Thymus (tissue), 11 donors: ENCODE data around the gene CIB4. TPM values are rescaled to one million over a fixed set of nuclear protein-coding genes. Genes with fewer than 3 reads are reported as not detected.

Experiments
- DNase-seq, 9 donors: peaks; one replicate each; pipeline ENCODE4 v3.0.0-alpha.2; 2013; ENCODE audit warnings: low spot score in 9 of 9, low read depth in 6 of 9, missing footprints in 1 of 9
- H3K27ac ChIP-seq, 2 donors: one replicate each; pipeline ENCODE4 v1.5.1; 2013; ENCODE audit warnings: control low read depth in 1 of 2, low read depth in 1 of 2, low read length in 1 of 2, mild to moderate bottlenecking in 1 of 2, moderate library complexity in 1 of 2
- H3K27me3 ChIP-seq, 2 donors: one replicate each; pipeline ENCODE4 v1.5.1; 2013; ENCODE audit warnings: low read length in 1 of 2; ENCODE audit not compliant: control insufficient read depth in 2 of 2, insufficient read depth in 1 of 2
- H3K36me3 ChIP-seq, 2 donors: one replicate each; pipeline ENCODE4 v1.5.1; 2013; ENCODE audit warnings: low read length in 1 of 2, mild to moderate bottlenecking in 1 of 2, moderate library complexity in 1 of 2; ENCODE audit not compliant: control insufficient read depth in 2 of 2, insufficient read depth in 2 of 2
- H3K4me1 ChIP-seq, 2 donors: one replicate each; pipeline ENCODE4 v1.5.1; 2013; ENCODE audit warnings: low read length in 2 of 2; ENCODE audit not compliant: control insufficient read depth in 2 of 2, insufficient read depth in 2 of 2
- H3K4me3 ChIP-seq, 2 donors: one replicate each; pipeline ENCODE4 v1.5.1; 2013; ENCODE audit warnings: low read length in 2 of 2, control low read depth in 1 of 2, mild to moderate bottlenecking in 1 of 2
- H3K9me3 ChIP-seq, 2 donors: one replicate each; pipeline ENCODE4 v1.5.1; 2013; ENCODE audit warnings: low read length in 1 of 2, mild to moderate bottlenecking in 1 of 2; ENCODE audit not compliant: control insufficient read depth in 2 of 2, insufficient read depth in 1 of 2
- WGBS: extraction: QIAGEN DNeasy Blood & Tissue Kit; methylation state at CpG from one replicate; pipeline ENCODE4 v1.1.7; 2013; 5-methylcytosine and 5-hydroxymethylcytosine counted together
- polyA plus RNA-seq: library from polyadenylated mRNA; stranded (reverse); fragments of 200-250 nt; gene quantifications from one replicate; pipeline ENCODE4 v1.2.3, GENCODE V29; 2013
- total RNA-seq: library from RNA; stranded (reverse); fragments of 120-200 nt; gene quantifications from one replicate; pipeline ENCODE4 v1.2.4, GENCODE V29; 2013
- donor health status: healthy.

The CIB4 gene
- total and polyA plus RNA-seq, 2 donors, result 0.19 TPM; not detected in 1

DNA sequence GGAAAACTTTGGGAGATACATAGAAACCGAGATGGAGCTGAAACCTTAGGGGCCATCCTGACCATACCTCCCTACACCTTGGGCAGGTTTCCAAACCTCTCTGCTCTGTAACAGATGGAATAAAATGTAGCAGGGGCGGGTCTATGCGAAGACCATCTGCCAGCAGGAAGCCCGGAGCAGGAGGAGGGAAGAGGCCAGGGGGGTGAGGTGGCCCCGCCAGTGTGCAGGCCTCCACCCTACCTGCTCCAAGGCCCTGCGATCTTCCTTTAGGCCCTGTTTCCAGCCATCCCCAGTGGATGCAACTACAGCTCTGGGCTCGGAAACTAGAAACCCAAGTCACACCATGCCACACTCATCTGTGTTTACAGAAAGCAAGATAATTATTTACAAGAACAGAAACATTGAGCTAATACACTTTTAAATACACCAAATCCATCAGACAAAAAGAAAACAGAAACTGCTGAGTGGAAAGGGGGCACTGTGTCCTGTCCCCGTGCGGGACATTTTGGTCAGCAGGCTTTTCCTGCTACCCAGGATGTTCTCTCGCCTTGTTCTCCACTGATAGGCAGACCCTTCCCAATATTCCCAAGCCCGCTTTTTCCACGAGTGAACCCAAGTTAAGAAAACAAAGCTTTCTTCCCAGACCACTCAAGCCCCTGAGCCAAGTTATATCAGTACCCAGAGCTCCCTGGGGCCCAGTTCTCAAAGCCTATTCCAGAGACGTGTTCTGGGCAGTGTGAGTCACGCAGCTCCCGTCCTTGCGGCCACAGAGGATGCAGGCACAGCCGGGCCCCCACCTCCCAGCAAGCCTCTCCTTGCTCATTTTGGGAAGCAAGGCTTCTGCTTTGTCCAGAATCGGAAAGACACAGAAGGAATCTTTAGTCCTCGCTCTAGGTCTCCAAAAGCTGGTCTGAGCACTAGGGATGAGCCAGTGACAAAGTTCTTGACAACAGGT is 17.3 kb downstream of the CIB4 start:
- WGBS, result 91% methylated on average over 19 of the region's 19 CpGs
- peaks cover 7 to 18% of the 10 kb centered on the region in 2 donors for H3K4me1 ChIP-seq
- H3K27ac ChIP-seq, result no peak overlapping the region
- no peaks in the 10 kb centered on the region for H3K9me3 ChIP-seq
- peaks cover 0 to 15% of the 10 kb centered on the region in 2 donors for H3K27me3 ChIP-seq
- H3K4me3 ChIP-seq, result no peak overlapping the region
- H3K36me3 ChIP-seq, result no peaks in the 10 kb centered on the region
- no peak for DNase-seq

DNA sequence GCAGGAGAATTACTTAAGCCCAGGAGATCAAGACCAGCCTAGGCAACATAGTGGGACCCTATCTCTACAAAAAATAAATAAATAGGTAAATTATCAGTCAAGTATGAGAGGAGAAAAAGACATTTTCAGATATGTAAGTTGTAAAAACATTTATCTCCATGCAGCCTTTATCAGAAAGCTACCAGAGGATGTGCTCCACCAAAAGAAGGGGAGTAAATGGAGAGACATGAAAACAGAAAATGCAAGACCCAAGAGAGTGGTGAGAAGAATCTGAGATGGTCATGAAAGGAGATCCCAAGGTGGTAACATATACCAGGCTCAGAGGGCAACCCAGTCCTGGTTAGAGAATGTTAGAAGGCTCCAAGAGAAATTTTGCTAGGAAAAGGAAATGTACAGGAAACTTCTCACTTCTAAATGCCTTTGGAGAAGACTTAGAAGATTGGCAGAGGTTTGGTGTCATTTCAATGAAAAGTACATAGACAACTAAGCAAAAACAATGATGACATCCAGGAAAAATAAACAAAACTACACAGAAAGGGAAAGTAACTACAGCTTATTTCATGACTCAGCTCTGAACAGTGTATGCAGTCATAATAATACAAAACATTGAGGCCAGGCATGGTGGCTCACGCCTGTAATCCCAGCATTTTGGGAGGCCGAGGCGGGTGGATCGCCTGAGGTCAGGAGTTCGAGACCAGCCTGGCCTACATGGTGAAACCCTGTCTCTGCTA is 19.5 kb downstream of the CIB4 start:
- no peak for DNase-seq
- Histone ChIP-seq H3K4me1 (peaks cover 14 to 40% of the 10 kb centered on the region in 2 donors), H3K9me3 (no peaks in the 10 kb centered on the region), H3K27me3 (peaks cover 0 to 15% of the 10 kb centered on the region in 2 donors), H3K4me3 (no peak overlapping the region), H3K36me3 (no peaks in the 10 kb centered on the region), H3K27ac (no peak overlapping the region)
- WGBS, result 96% methylated on average over 5 of the region's 5 CpGs

DNA sequence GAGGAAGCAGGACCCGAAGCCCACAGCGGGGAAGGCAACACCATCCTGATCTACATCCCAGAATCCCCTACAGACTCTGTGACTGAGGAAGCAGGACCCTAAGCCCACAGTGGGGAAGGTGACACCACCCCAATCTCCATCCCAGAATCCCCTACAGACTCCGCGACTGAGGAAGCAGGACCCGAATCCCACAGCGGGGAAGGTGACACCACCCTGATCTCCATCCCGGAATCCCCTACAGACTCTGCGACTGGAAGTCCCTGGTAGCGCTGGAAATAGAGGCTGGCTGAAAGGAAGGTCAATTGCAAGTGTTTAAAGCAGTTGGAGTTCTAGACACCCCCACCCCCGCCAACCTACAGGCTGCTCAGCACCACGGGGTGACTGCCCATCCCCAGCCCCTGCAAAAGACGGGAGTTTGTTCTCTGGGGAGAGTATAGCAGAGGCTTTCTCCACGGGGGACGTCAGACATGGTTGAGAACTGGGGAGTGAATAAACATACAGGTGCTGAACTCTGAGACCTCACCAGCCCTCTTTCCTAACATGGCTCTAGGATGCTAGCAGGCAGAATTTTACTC is 21.0 kb downstream of the CIB4 start:
- Histone ChIP-seq H3K27ac (no peak overlapping the region), H3K27me3 (peaks cover 0 to 15% of the 10 kb centered on the region in 2 donors), H3K9me3 (no peaks in the 10 kb centered on the region), H3K36me3 (no peaks in the 10 kb centered on the region), H3K4me1 (peaks cover 21 to 55% of the 10 kb centered on the region in 2 donors), H3K4me3 (no peak overlapping the region)
- 81% methylated on average over 14 of the region's 14 CpGs for WGBS
- no peak for DNase-seq

DNA sequence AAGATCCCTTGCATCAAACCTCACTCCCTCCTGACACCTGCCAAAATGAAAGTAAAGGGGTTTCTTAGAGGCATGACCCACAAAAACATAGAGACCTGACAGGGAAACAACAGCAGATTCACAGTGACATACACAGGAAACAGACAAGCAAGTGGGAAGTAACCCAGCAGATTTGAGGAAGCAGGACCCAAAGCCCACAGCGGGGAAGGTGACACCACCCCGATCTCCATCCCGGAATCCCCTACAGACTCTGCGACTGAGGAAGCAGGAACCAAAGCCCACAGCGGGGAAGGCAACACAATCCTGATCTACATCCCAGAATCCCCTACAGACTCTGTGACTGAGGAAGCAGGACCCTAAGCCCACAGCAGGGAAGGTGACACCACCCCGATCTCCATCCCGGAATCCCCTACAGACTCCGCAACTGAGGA is 21.6 kb downstream of the CIB4 start:
- no peak overlapping the region for H3K4me3 ChIP-seq
- peak in 5 of 9 donors; percentile 45 to 83 (median 67) for DNase-seq
- peak overlapping the region in 1 of 2 donors; percentile 77 for H3K27ac ChIP-seq
- H3K36me3 ChIP-seq, result no peaks in the 10 kb centered on the region
- no peaks in the 10 kb centered on the region for H3K9me3 ChIP-seq
- 38% methylated on average over 8 of the region's 8 CpGs for WGBS
- H3K4me1 ChIP-seq, result peaks cover 21 to 61% of the 10 kb centered on the region in 2 donors
- peaks cover 0 to 15% of the 10 kb centered on the region in 2 donors for H3K27me3 ChIP-seq

DNA sequence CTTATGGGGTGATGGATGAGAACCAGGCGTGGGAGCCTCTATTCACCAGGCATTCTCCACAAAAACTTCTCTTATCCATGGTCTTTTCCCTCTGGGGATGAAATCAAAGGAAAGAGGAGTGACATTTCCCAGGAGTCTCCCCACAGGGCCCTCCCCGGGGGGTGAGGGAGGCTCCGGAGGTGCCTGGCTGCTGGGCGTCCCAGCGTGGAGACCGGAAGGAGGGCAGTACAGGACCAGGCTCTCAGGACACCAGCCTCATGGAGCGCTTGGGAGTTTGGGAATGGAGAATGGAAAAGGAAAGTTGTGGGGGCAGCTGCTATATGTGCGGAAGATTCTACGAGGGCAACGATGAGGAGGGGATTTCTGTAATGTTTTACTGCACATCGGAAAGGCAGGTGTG is 22.1 kb downstream of the CIB4 start:
- Histone ChIP-seq H3K36me3 (no peaks in the 10 kb centered on the region), H3K4me3 (no peak overlapping the region), H3K4me1 (peaks cover 22 to 65% of the 10 kb centered on the region in 2 donors), H3K9me3 (no peaks in the 10 kb centered on the region), H3K27ac (peak overlapping the region in 1 of 2 donors; percentile 77), H3K27me3 (peaks cover 0 to 15% of the 10 kb centered on the region in 2 donors)
- DNase-seq, result no peak
- WGBS, result 77% methylated on average over 11 of the region's 11 CpGs

DNA sequence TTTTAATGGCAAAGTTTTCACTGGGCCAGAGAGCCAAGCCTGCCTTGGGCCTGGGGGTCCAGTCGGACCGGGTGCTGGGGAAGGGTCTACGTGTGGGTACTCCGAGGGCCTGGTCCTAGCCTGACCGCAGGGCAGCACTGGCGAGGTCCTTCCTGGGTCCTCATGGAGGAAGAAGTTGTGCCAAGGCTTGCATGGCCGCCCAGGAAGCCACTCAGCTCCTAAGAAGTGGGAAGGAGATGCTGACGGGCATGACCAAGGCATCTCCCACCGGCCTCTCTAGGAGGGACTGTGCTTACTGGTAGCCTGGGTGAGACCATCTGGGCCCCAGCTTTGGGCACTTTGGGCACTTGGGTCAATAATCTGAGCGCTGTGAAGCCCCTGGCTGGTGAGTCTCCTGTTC is 22.6 kb downstream of the CIB4 start:
- peaks cover 0 to 15% of the 10 kb centered on the region in 2 donors for H3K27me3 ChIP-seq

DNA sequence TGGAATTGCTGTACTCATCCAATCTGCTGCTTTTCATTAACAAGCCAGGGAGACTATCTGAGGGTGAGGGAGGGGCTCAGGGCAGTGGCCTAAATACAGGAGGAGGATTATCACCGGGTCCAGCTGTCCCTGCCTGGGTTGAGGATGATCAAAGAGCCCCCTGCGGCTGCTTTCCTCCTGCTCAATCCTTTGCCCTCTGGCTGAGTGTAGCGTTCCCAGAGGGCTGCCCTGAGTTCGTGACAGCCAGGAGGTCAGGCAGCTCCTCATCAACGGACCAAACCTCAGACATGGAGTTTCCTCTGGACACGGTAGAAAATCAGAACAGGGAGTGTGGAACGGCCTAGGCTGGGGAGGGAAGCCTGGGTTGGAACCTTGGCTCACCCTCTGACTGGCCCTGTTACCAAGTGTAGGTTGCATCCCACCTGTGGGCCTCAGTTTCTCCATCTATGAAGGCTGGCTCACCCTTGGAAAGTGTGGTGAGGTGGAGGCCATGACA is 23.5 kb downstream of the CIB4 start:
- no peak overlapping the region for H3K27ac ChIP-seq
- 96% methylated on average over 7 of the region's 7 CpGs for WGBS
- H3K27me3 ChIP-seq, result peaks cover 0 to 15% of the 10 kb centered on the region in 2 donors
- no peak overlapping the region for H3K4me3 ChIP-seq
- peaks cover 34 to 80% of the 10 kb centered on the region in 2 donors for H3K4me1 ChIP-seq
- DNase-seq, result no peak
- H3K9me3 ChIP-seq, result no peaks in the 10 kb centered on the region
- H3K36me3 ChIP-seq, result no peaks in the 10 kb centered on the region

More for the DNA sequence above, 22.6 kb downstream of the CIB4 start:
- 97% methylated on average over 10 of the region's 10 CpGs for WGBS
- no peak for DNase-seq
- no peaks in the 10 kb centered on the region for H3K36me3 ChIP-seq
- H3K27ac ChIP-seq, result peak overlapping the region in 1 of 2 donors; percentile 77
- no peak overlapping the region for H3K4me3 ChIP-seq
- H3K4me1 ChIP-seq, result peaks cover 27 to 70% of the 10 kb centered on the region in 2 donors
- H3K9me3 ChIP-seq, result no peaks in the 10 kb centered on the region

DNA sequence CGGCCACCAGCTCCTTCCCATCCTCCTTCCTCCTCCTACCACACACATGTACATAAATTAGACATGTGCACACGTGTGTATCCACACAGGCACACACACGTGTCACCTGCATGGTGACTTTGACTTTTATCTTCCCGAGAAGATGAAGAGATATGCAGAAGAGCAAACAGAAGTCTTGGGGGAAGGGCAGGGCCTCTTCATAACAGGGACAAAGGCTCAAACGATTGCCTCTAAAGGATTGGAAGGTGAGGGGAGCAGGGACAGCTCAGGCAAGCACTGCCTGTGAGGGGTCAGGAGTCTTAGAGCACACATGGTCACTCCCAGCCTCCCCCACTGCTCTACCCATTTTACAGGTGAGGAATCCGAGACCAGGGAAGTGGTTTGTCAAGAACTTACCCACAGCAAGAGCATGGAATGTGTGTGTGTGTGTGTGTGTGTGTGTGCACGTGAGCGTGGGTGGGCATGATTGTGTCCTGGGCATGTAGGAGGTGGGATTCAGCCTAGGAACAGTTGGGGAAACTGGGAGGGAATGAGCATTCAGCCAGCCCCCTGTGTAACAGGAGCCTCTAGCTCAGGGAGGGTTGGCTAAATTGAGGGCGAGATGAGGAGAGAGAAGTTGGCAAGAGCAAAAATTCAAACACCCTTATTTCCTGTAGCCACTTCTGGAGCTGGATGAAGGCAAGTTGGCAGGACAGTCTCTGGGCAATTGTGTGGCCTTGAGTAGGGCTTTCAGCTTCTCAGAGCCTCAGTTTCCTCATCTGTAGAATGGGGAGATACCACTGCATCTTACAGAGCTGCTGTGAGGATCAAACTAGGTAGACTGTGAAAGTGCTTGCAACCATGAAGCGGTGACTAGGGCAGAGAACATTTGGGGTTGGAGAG is 24.2 kb downstream of the CIB4 start:
- Histone ChIP-seq H3K27ac (no peak overlapping the region), H3K27me3 (peaks cover 0 to 15% of the 10 kb centered on the region in 2 donors), H3K9me3 (no peaks in the 10 kb centered on the region), H3K36me3 (no peaks in the 10 kb centered on the region), H3K4me3 (no peak overlapping the region), H3K4me1 (peaks cover 35 to 83% of the 10 kb centered on the region in 2 donors)
- 80% methylated on average over 10 of the region's 10 CpGs for WGBS
- DNase-seq, result peak in 5 of 9 donors; percentile 48 to 78 (median 52)
